SJCRH30 (cell line): ENCODE data around the gene ATG2A. TPM values are rescaled to one million over a fixed set of nuclear protein-coding genes. Genes with fewer than 3 reads are reported as not detected.
"Not testable (repeated sequence)": the region's sequence is repeated elsewhere in the genome, so short reads cannot be mapped to it uniquely, and the experiment has no call there.

ENCODE experiments used
- DNase-seq, 2 experiments: peaks; one replicate each; pipeline ENCODE4 v3.0.0-alpha.2; 2015 to 2020
- H3K27ac ChIP-seq: fragments of 250-450 bp; sonication (Bioruptor Pico); 2 replicates; pipeline ENCODE4 v1.5.1; 2020; ENCODE audit warnings: mild to moderate bottlenecking, moderate library complexity
- H3K27me3 ChIP-seq: fragments of 250-450 bp; sonication (Bioruptor Pico); 2 replicates; pipeline ENCODE4 v1.5.1; 2020; ENCODE audit warnings: mild to moderate bottlenecking, moderate library complexity
- H3K36me3 ChIP-seq: fragments of 250-450 bp; sonication (Bioruptor Pico); 2 replicates; pipeline ENCODE4 v1.5.1; 2020; ENCODE audit warnings: mild to moderate bottlenecking, moderate library complexity
- H3K4me1 ChIP-seq: fragments of 250-450 bp; sonication (Bioruptor Pico); 2 replicates; pipeline ENCODE4 v1.5.1; 2020; ENCODE audit warnings: mild to moderate bottlenecking, moderate library complexity
- H3K4me3 ChIP-seq: fragments of 250-450 bp; sonication (Bioruptor Pico); 2 replicates; pipeline ENCODE4 v1.5.1; 2020; ENCODE audit warnings: mild to moderate bottlenecking, moderate library complexity
- H3K9me3 ChIP-seq: fragments of 250-450 bp; sonication (Bioruptor Pico); replicated peaks from 2 replicates; pipeline ENCODE4 v1.5.1; 2020; ENCODE audit warnings: mild to moderate bottlenecking, moderate library complexity
- total RNA-seq: library from RNA; depleted of rRNA; stranded (reverse); fragments of >200 nt; shearing (Covaris generic); gene quantifications from 2 replicates; pipeline ENCODE4 v1.2.3, GENCODE V29; 2014; rRNA removed

Gene ATG2A
- total RNA-seq, 1 experiment from 2014 or later = 7.4 TPM

DNA sequence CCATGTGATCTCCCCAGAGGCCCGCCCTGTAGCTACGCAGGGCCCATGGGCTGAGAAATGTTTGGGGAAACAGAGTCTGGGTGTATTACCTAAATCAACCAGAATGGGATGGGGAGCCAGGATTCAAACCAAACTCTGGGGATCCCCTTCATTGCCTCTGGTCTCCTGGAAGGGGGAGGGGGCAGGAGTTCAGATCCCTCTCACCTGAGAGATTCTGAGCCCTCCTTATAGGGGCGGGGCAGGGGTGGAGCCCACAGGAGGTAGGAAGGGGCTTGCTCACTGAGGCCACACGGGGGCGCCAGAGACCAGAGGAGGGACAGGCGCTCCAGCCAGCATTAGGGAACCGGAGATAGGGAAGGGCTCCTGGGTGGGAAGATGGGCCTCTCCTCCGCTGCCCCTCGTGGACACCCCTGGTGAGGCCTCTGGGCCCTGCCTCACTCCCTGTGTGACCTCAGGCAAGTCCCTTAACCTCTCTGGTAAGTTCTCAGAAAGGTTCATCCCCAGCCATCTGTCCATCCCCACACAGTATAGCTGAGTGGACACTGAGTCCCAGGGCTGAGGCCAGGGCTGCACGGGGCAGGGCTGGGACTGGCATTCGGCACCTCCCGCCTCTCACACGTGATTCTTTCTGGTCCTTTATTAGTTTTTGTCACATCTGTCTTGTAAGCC, 69.9 kb downstream of the ATG2A start:
- peaks cover 32% of the 10 kb centered on the region for H3K4me1 ChIP-seq
- no peaks in the 10 kb centered on the region for H3K9me3 ChIP-seq
- H3K27ac ChIP-seq = no peak overlapping the region
- DNase-seq = peak; percentile 94 to 97
- no peaks in the 10 kb centered on the region for H3K27me3 ChIP-seq
- no peak overlapping the region for H3K4me3 ChIP-seq
- no peaks in the 10 kb centered on the region for H3K36me3 ChIP-seq

GRCh38 chr11:64845776-64846129, 71.3 kb downstream of the ATG2A start:
- H3K27ac ChIP-seq = not testable (repeated sequence)

GRCh38 chr11:64845129-64845775, 71.8 kb downstream of the ATG2A start:
- no peaks in the 10 kb centered on the region for H3K27me3 ChIP-seq
- no peak for DNase-seq
- H3K36me3 ChIP-seq = no peaks in the 10 kb centered on the region
- peaks cover 19% of the 10 kb centered on the region for H3K4me1 ChIP-seq
- no peaks in the 10 kb centered on the region for H3K9me3 ChIP-seq
- H3K27ac ChIP-seq = no peak overlapping the region
- no peak overlapping the region for H3K4me3 ChIP-seq

More at GRCh38 chr11:64845776-64846129, 71.3 kb downstream of the ATG2A start:
- H3K4me3 ChIP-seq, H3K36me3 ChIP-seq, DNase-seq, H3K9me3 ChIP-seq, H3K27me3 ChIP-seq: not testable (repeated sequence)
- H3K4me1 ChIP-seq = peaks cover 22% of the 10 kb centered on the region

Other genes with a start within 250 kb of the ATG2A start
- gene NRXN2, start 194.0 kb downstream of the ATG2A start, total RNA-seq = 0.08 and 0.51 TPM in 2 replicates
- gene RASGRP2, start 173.1 kb downstream of the ATG2A start, total RNA-seq = 0.42 and 0.46 TPM in 2 replicates
- 7.0 and 8.0 TPM in 2 replicates for gene PYGM, start 157.2 kb downstream of the ATG2A start, total RNA-seq
- 113 and 117 TPM in 2 replicates for gene SF1, start 138.7 kb downstream of the ATG2A start, total RNA-seq
- gene MAP4K2, start 114.0 kb downstream of the ATG2A start, total RNA-seq = 8.9 and 9.6 TPM in 2 replicates
- gene MEN1, start 106.7 kb downstream of the ATG2A start, total RNA-seq = 25.9 and 26.3 TPM in 2 replicates
- gene CDC42BPG, start 72.6 kb downstream of the ATG2A start, total RNA-seq = 0.03 and 0.10 TPM in 2 replicates
- gene EHD1, start 38.6 kb downstream of the ATG2A start, total RNA-seq = 43.4 and 45.0 TPM in 2 replicates
- 4.7 and 6.4 TPM in 2 replicates for gene PPP2R5B, start 7.5 kb upstream of the ATG2A start, total RNA-seq
- gene GPHA2, start 18.7 kb upstream of the ATG2A start, total RNA-seq = not detected in 2 replicates
- gene MAJIN, start 54.9 kb upstream of the ATG2A start, total RNA-seq = not detected in 2 replicates
- gene BATF2, start 79.8 kb upstream of the ATG2A start, total RNA-seq = 0.43 and 0.51 TPM in 2 replicates
- gene ARL2, start 97.0 kb upstream of the ATG2A start, total RNA-seq = 80.9 and 94.8 TPM in 2 replicates
- 13.8 and 14.8 TPM in 2 replicates for gene SNX15, start 110.2 kb upstream of the ATG2A start, total RNA-seq
- gene SAC3D1, start 124.0 kb upstream of the ATG2A start, total RNA-seq = 15.0 TPM in 2 replicates
- gene NAALADL1, start 141.3 kb upstream of the ATG2A start, total RNA-seq = not detected in 2 replicates
- gene CDCA5, start 166.8 kb upstream of the ATG2A start, total RNA-seq = 80.6 and 87.3 TPM in 2 replicates
- gene ZFPL1, start 167.0 kb upstream of the ATG2A start, total RNA-seq = 17.6 and 19.2 TPM in 2 replicates
- 59.6 and 86.6 TPM in 2 replicates for gene VPS51, start 179.0 kb upstream of the ATG2A start, total RNA-seq
- 2.9 and 3.7 TPM in 2 replicates for gene TM7SF2, start 194.7 kb upstream of the ATG2A start, total RNA-seq
- 8.3 and 9.4 TPM in 2 replicates for gene ZNHIT2, start 200.5 kb upstream of the ATG2A start, total RNA-seq
- gene FAU, start 204.9 kb upstream of the ATG2A start, total RNA-seq = 281 and 356 TPM in 2 replicates
- gene MRPL49, start 205.1 kb upstream of the ATG2A start, total RNA-seq = 51.5 and 58.9 TPM in 2 replicates
- 7.8 and 8.4 TPM in 2 replicates for gene SYVN1, start 217.3 kb upstream of the ATG2A start, total RNA-seq